K562 (cell line): ENCODE data around the gene COQ6. TPM values are rescaled to one million over a fixed set of nuclear protein-coding genes. Genes with fewer than 3 reads are reported as not detected.
"Not testable (repeated sequence)": the region's sequence is repeated elsewhere in the genome, so short reads cannot be mapped to it uniquely, and the experiment has no call there.

ENCODE experiments used
- ATAC-seq: fragments of 200-7000 bp; cut with Tn5 transposase; 3 replicates; pipeline ENCODE4 v1.9.1; 2020; ENCODE audit warnings: moderate library complexity
- BruUV-seq: library from RNA; stranded (reverse); fragments of 400-500 nt; replicated peaks from 2 replicates; lab custom pipeline; 2021; lab: Mats Ljungman, UMichigan
- CTCF ChIA-PET: fragments of 300-600 bp; formaldehyde crosslinking; extraction: SDS; loops from one replicate; lab custom pipeline; 2021; ENCODE audit warnings: low intra/inter-chr PET ratio; lab: Yijun Ruan, JAX
- POLR2A ChIA-PET: fragments of 300-600, 350-650 bp; sonication (Branson Sonifier 250); formaldehyde crosslinking; extraction: SDS; loops from one replicate; lab custom pipeline; 2021; ENCODE audit warnings: antibody characterized with exemption, inconsistent platforms; lab: Yijun Ruan, JAX
- DNase-seq, 4 experiments: peaks; one replicate each; pipeline versions ENCODE4 v3.0.0 to v3.0.0-alpha.2; 2011 to 2018; ENCODE audit warnings: low spot score in 3 of 4, mixed read lengths in 3 of 4; ENCODE audit errors: extremely low read depth in 1 of 4
- FAIRE-seq: peaks from 2 replicates; lab custom pipeline; 2011; peaks lifted over from hg19 to GRCh38; lab: Jason Lieb, UNC
- H2AFZ ChIP-seq: 2 replicates; pipeline ENCODE4 v1.6.0; 2011; ENCODE audit warnings: low read depth, low read length, control low read depth, inconsistent platforms
- H3K27ac ChIP-seq: fragments of 200-600 bp; 3 replicates; pipeline ENCODE4 v1.8.0; 2011; ENCODE audit warnings: low read depth, mild to moderate bottlenecking, control low read depth, inconsistent platforms, low read length, moderate library complexity, mixed read lengths; ENCODE audit errors: extremely low read depth
- H3K27me3 ChIP-seq, 2 experiments: fragments of 300-600 bp in 1 of 2; 2 replicates in 1 of 2; 3 replicates in 1 of 2; pipeline versions ENCODE4 v1.6.0 to v1.8.0; 2011; ENCODE audit warnings: inconsistent platforms in 2 of 2, low read length in 2 of 2, mild to moderate bottlenecking in 1 of 2, mixed read lengths in 1 of 2, moderate library complexity in 1 of 2; ENCODE audit not compliant: control insufficient read depth in 2 of 2, insufficient read depth in 2 of 2
- H3K36me3 ChIP-seq: fragments of 300-600 bp; 3 replicates; pipeline ENCODE4 v1.8.0; 2011; ENCODE audit warnings: mild to moderate bottlenecking, low read length, inconsistent platforms; ENCODE audit not compliant: control insufficient read depth, insufficient read depth
- H3K4me1 ChIP-seq, 2 experiments: fragments of 200-600 bp in 1 of 2; replicated peaks in 1 of 2; 2 replicates in 1 of 2; 3 replicates in 1 of 2; pipeline versions ENCODE4 v1.5.1 to v1.8.0; 2011; ENCODE audit warnings: inconsistent platforms in 2 of 2, low read length in 2 of 2, mild to moderate bottlenecking in 1 of 2, mixed read lengths in 1 of 2, moderate library complexity in 1 of 2; ENCODE audit not compliant: control insufficient read depth in 2 of 2, insufficient read depth in 2 of 2
- H3K4me2 ChIP-seq: 2 replicates; pipeline ENCODE4 v1.6.1; 2011; ENCODE audit warnings: low read length, control low read depth, inconsistent platforms, mixed read lengths; ENCODE audit not compliant: insufficient read depth
- H3K4me3 ChIP-seq: fragments of 200-600 bp; sonication (generic), shearing (Covaris generic); 2 replicates; pipeline ENCODE4 v1.5.1; 2016; ENCODE audit warnings: control low read depth, inconsistent platforms
- H3K79me2 ChIP-seq: fragments of 200-600 bp; 3 replicates; pipeline ENCODE4 v1.8.0; 2011; ENCODE audit warnings: low read length, inconsistent platforms; ENCODE audit not compliant: control insufficient read depth, insufficient read depth
- H3K9ac ChIP-seq, 2 experiments: 2 replicates each; pipeline versions ENCODE4 v1.6.0 to v1.6.1; 2011; ENCODE audit warnings: low read depth in 2 of 2, low read length in 2 of 2, control low read depth in 1 of 2, inconsistent platforms in 1 of 2, mild to moderate bottlenecking in 1 of 2, mixed read lengths in 1 of 2; ENCODE audit not compliant: insufficient read depth in 1 of 2
- H3K9me1 ChIP-seq: one replicate; pipeline ENCODE4 v1.6.0; 2011; ENCODE audit warnings: inconsistent platforms, mild to moderate bottlenecking, low read length, moderate library complexity; ENCODE audit not compliant: control insufficient read depth, insufficient read depth
- H3K9me3 ChIP-seq: replicated peaks from 2 replicates; pipeline ENCODE4 v1.5.1; 2011; ENCODE audit warnings: low read depth, low read length, inconsistent platforms; ENCODE audit not compliant: control insufficient read depth, insufficient read depth
- H4K20me1 ChIP-seq: replicated peaks from 2 replicates; pipeline ENCODE4 v1.6.1; 2011; ENCODE audit warnings: low read length, inconsistent platforms, mixed read lengths; ENCODE audit not compliant: control insufficient read depth, insufficient read depth
- IFI16 ChIP-seq: fragments of 250-450 bp; sonication (Bioruptor Pico); IDR thresholded peaks from 2 replicates; pipeline ENCODE4 v2.1.2; 2022; ENCODE audit warnings: mild to moderate bottlenecking, inconsistent platforms
- WGBS: fragments of 100-300 bp; shearing (Covaris generic); methylation state at CpG from one replicate; pipeline ENCODE4 v1.1.6; 2016; ENCODE audit warnings: low coverage, mixed read lengths; ENCODE audit not compliant: insufficient coverage; ENCODE audit errors: missing lambda C conversion rate; 5-methylcytosine and 5-hydroxymethylcytosine counted together
- in situ Hi-C: fragments of 300-500 bp; cut with MboI; formaldehyde crosslinking; loops from 4 replicates; pipeline ENCODE4 v1.15.0; 2018; ENCODE audit warnings: inconsistent platforms, mixed read lengths
- intact Hi-C: fragments of 100-400 bp; cut with micrococcal nuclease; formaldehyde crosslinking; loops from 2 replicates; pipeline ENCODE4 v1.14.2; 2022
- polyA plus RNA-seq, 8 experiments: library from polyadenylated mRNA; depleted of rRNA in 4 of 8; stranded (reverse) in 5 of 8; unstranded in 3 of 8; fragments of >200 nt; fragmentation: Nextera tagmentation in 2 of 8; fragmentation: Illumina TruSeq in 1 of 8; extraction: Ambion mirVana in 2 of 8; extraction: Trizol in 1 of 8; gene quantifications; 2 replicates each; pipeline versions ENCODE4 v1.2.1 to v1.2.3, GENCODE V29; 2011 to 2014; ENCODE audit warnings: inconsistent platforms in 1 of 8, missing spikeins in 1 of 8
- total RNA-seq, 7 experiments: library from RNA; depleted of rRNA in 6 of 7; stranded (reverse); fragments of >200 nt in 6 of 7; fragmentation: Illumina TruSeq in 2 of 7; extraction: Trizol in 2 of 7; gene quantifications; 2 replicates each; pipeline versions ENCODE4 v1.2.1 to v1.2.3, GENCODE V29; 2011 to 2021; ENCODE audit warnings: low replicate concordance in 1 of 7

COQ6 gene
- total and polyA plus RNA-seq, 9 of the 15 experiments (the other 6 are each of a cell fraction or from before 2014, with no cell fraction given): 4.3 to 29.0 (median 11.7) TPM

GRCh38 chr14:73988065-73988464 is 38.0 kb downstream of the COQ6 start:
- H3K27ac ChIP-seq: no peak overlapping the region

DNA sequence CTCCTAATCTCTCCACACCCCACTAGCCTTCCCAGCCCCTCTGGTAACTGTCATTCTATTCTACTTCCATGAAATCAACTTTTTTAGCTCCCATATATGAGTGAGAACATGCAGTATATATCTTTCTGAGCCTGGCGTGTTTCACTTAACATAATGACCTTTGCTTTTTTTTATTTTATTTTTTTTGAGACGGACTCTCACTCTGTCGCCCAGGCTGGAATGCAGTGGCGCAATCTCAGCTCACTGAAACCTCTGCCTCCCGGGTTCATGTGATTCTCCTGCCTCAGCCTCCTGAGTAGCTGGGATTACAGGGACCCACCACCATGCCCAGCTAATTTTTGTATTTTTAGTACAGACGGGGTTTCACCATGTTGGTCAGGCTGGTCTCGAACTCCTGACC is 38.6 kb downstream of the COQ6 start:
- WGBS: 81% methylated on average over 5 of the region's 7 CpGs

More at GRCh38 chr14:73988065-73988464, 38.0 kb downstream of the COQ6 start:
- DNase-seq (no peak), ATAC-seq (no peak), FAIRE-seq (no peak)
- H3K9me3 ChIP-seq: no peaks in the 10 kb centered on the region
- no peak overlapping the region for H3K4me2 ChIP-seq
- WGBS: 80% methylated on average over 3 of the region's 3 CpGs
- H3K79me2 ChIP-seq: no peaks in the 10 kb centered on the region
- H2AFZ ChIP-seq: no peak overlapping the region
- no TSS peak for BruUV-seq
- no peaks in the 10 kb centered on the region for H3K4me1 ChIP-seq
- no peak overlapping the region for H3K4me3 ChIP-seq
- ChIA-PET CTCF (no interaction called here), POLR2A (interaction anchor here (0.6 to 0.7 kb wide), 2 partner anchors 13 to 202 kb away, joined by 3 read pairs; no protein-coding TSS in a partner anchor)
- H3K9me1 ChIP-seq: no peaks in the 10 kb centered on the region
- peaks cover 19% of the 10 kb centered on the region; the same call in 2 of the 3 replicates for H3K36me3 ChIP-seq
- no peak overlapping the region for H3K9ac ChIP-seq
- in situ Hi-C loops: no loop called here
- no peak for TF ChIP-seq IFI16 (CRISPR knock-in tag)
- TF ChIP-seq, all 486 proteins: peak for 0
- H4K20me1 ChIP-seq: no peaks in the 10 kb centered on the region
- intact Hi-C loops: no loop called here
- H3K27me3 ChIP-seq: no peaks in the 10 kb centered on the region

More for the DNA sequence above, 38.6 kb downstream of the COQ6 start:
- H4K20me1 ChIP-seq, intact Hi-C loops, H3K27me3 ChIP-seq, H3K9ac ChIP-seq, H2AFZ ChIP-seq, H3K4me1 ChIP-seq, FAIRE-seq, H3K9me3 ChIP-seq, H3K9me1 ChIP-seq, in situ Hi-C loops, ATAC-seq, H3K79me2 ChIP-seq, H3K4me2 ChIP-seq, H3K4me3 ChIP-seq, CTCF ChIA-PET, DNase-seq, H3K27ac ChIP-seq, BruUV-seq: not testable (repeated sequence)
- POLR2A ChIA-PET: interaction anchor here (0.6 to 1.0 kb wide), 3 partner anchors 13 to 203 kb away, joined by 3 read pairs; no protein-coding TSS in a partner anchor
- H3K36me3 ChIP-seq: peaks cover 19% of the 10 kb centered on the region; the same call in 2 of the 3 replicates
